HG02973 (cell line): ENCODE measurements around the gene SUPT20HL1.

Experiments
- ATAC-seq: cut with Tn5 transposase; IDR thresholded peaks from one replicate; pipeline ENCODE4 v1.9.1; 2021; ENCODE audit warnings: moderate library complexity; ENCODE audit not compliant: unreplicated experiment

SUPT20HL1 gene

GRCh38 chrX:24396236-24396930 lies 35.9 kb downstream of the SUPT20HL1 start:
- no peak for ATAC-seq

GRCh38 chrX:24396931-24397279 lies 36.5 kb downstream of the SUPT20HL1 start:
- no peak for ATAC-seq

GRCh38 chrX:24398766-24399165 lies 38.3 kb downstream of the SUPT20HL1 start:
- no peak for ATAC-seq

- no peak for ATAC-seq
Measured at GRCh38 chrX:24399550-24399949, 39.1 kb downstream of the SUPT20HL1 start.

- ATAC-seq = no peak
Measured at GRCh38 chrX:24405959-24406358, 45.5 kb downstream of the SUPT20HL1 start.
